GM21619 (cell line): Measurements from ENCODE around the gene ADGRD2.
A peak's percentile ranks its signal among the peaks of the same experiment; 100 is the strongest.
"Not testable (repeated sequence)": the region's sequence is repeated elsewhere in the genome, so short reads cannot be mapped to it uniquely, and the experiment has no call there.

Experiments
- ATAC-seq: cut with Tn5 transposase; IDR thresholded peaks from one replicate; pipeline ENCODE4 v1.9.1; 2021; ENCODE audit not compliant: unreplicated experiment

ADGRD2 gene, protein sequence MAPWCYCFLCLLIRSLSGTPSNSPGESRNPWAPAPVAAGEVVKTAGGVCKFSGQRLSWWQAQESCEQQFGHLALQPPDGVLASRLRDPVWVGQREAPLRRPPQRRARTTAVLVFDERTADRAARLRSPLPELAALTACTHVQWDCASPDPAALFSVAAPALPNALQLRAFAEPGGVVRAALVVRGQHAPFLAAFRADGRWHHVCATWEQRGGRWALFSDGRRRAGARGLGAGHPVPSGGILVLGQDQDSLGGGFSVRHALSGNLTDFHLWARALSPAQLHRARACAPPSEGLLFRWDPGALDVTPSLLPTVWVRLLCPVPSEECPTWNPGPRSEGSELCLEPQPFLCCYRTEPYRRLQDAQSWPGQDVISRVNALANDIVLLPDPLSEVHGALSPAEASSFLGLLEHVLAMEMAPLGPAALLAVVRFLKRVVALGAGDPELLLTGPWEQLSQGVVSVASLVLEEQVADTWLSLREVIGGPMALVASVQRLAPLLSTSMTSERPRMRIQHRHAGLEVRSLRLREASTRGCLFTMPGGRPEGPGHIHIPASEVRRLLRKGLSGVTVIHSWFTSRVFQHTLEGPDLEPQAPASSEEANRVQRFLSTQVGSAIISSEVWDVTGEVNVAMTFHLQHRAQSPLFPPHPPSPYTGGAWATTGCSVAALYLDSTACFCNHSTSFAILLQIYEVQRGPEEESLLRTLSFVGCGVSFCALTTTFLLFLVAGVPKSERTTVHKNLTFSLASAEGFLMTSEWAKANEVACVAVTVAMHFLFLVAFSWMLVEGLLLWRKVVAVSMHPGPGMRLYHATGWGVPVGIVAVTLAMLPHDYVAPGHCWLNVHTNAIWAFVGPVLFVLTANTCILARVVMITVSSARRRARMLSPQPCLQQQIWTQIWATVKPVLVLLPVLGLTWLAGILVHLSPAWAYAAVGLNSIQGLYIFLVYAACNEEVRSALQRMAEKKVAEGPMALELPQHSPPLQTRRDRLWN

GRCh38 chr9:124450241-124450924 is at the start of gene ADGRD2:
ADGRD2 (plus strand) TSS chr9:124450451; CDS start chr9:124451667, 1,216 bp downstream.
- no peak for ATAC-seq

DNA sequence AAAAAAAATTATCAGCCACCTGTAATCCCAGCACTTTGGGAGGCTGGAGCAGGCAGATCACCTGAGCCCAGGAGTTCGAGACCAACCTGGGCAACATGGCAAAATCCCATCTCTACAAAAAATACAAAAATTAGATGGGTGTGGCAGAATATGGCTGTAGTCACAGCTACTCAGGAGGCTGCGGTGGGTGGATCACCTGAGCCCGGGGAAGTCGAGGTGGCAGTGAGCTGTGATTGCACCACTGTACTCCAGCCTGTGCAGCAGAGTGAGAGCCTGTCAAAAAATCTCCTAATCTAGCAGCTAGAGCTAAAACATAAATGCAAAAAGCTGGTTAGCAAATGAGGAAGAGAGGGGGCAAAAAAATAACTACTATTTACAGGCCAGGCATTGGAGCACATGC is 47.0 kb upstream of the ADGRD2 start:
- ATAC-seq, result no peak

- ATAC-seq, result no peak
Measured at GRCh38 chr9:124409410-124409809, 40.8 kb upstream of the ADGRD2 start.

DNA sequence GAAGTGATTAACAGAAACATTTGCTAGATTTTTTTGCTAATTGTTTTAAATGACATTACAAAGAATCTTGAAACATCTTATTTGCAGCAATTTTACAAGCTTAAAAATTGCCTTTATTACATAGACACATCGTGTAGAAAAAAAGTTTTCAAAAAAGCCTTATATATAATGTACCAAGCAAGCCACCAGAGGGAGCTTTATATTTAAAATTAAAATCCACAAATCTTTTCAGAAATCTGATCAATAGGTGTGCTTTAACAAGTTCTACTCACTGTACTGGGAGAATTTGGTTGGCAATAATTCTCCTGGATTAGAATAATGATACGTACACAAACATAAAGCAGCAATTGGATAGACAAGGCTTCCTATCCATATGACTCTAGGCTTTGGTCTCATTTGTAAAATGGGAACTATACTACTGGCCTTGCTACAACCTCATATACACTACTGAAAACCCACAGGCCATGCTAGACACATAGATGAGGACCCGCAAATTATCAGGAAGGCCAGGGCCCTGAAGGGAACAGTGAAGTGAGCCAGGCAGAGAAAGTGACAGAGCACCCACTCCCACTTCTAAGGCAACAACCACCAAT is 39.8 kb upstream of the ADGRD2 start:
- no peak for ATAC-seq

- ATAC-seq, result no peak
Measured at GRCh38 chr9:124411514-124412227, 38.6 kb upstream of the ADGRD2 start.

DNA sequence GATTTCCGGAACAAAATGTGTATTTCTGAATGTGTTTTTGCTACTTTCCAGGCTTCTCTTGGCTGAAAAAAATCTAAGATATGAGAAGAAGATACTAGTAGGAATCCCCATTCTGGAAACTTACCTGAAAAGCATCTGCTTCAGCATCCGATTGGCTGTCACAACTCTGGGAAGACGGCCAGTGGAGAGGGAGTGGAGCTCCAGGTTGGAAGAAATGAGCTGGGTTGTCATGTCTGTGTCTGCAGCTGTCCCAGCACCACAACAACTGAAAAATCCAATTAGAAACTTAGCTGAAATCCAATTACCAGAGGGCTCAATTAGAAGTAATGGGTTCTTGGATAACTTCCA is 38.0 kb upstream of the ADGRD2 start:
- no peak for ATAC-seq

DNA sequence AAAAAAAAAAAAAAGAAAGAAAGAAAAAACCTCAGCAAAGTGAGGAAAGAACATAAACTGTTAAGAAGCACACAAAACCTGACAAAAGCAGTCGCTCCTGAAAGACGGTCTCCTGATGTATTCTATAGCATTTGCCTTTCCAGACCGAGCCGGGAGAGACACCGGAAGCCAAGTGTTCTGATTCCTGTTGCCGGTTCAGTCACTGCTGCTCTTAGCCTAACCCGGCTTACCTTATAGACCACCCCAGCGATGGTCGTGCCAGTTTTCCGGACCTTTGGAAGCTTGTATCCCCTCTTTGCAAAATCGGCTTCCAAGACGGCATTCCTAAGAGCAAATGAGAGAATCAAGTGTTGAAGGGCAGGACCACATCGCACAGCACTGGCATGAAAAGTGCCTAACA is 35.6 kb upstream of the ADGRD2 start:
- no peak for ATAC-seq

- peak; percentile 94 for ATAC-seq
Measured at GRCh38 chr9:124415102-124415851, 35.0 kb upstream of the ADGRD2 start, which contains the start of gene PSMB7. PSMB7 (minus strand) TSS chr9:124415442; CDS start chr9:124415425, 17 bp downstream.

DNA sequence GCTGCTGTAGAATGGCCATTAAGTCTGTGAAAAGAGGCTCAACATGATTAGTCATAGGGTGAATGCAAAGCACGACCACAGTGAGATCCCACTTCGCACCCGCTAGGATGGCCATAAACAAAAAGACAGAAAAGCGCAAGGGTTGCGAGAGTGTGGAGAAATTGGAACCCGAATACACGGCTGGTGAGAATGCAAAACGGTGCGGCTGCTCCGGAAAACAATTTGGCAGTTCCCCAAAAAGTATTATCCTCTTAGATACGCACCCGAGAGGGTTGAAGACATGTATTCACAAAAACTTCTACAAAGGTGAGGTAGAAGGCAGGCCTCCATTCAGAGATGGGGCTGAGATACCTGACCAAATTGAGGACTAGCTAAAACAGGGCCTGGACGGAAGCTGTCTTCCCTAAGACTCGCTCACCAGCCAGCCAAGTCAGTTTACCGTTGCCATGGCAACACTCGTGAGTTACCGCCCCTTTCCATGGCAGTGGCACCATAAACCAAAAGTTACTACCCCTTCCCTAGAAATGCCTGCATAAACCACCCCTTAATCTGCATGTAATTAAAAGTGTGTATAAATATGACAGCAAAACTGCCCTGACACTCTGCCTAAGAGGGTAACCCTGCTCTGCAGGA is 34.3 kb upstream of the ADGRD2 start:
- ATAC-seq, result no peak

DNA sequence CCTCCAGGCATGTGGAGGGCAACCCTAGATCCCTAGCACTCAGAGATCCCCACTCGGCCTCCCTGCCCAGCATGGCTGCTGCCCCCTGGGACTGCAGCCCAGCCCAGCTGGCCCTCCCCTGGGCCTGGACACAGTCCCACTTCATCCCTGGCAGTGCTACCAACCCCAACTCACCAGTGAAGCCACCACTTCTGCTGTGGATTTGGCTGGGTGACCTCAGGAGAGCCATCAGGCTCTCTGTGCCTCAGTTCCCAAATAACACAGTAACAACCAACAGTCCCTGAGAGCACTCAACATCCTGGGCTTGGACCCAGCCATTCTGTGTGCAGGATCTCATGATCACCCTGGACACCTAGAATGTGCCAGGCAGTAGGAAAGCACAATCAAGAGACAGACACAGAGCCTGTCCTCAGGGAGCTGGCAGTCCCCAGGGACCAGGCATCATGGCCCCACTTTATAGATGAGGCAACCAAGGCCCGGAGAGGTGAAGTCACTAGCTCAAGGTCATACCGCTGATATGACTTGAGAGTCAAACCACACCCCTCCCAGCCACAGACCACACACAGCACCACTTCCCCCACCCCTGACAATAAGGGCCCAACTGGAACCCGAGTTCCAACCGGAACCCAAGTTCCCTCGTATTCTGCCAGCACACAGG is 30.3 kb upstream of the ADGRD2 start:
- no peak for ATAC-seq

DNA sequence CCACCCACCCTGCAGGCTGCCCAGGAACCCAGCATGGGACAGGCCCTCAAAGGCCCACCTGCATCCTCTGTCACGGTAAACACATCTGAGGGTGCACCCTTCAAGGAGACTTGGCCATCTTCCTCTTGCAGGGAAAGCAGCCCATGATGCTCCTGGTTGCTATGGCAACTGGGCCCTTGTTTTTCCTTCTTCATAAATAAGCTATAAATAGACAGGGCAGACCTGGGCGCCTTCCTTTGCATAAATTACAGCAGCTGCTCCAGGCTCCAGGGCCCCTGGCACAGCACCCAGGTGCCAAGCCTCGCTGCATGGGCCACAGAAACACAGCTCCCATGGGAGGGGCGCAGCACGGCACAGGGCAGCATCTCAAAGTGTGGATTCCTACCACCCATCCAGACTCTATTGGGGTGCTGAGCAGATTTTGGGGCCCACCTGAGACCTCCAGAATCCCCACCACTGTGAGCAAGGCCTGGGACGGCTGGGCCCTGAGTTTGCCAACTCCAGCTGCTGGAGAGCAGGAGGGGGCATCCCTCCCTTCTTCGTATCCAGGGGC is 29.2 kb upstream of the ADGRD2 start:
- ATAC-seq, result no peak

DNA sequence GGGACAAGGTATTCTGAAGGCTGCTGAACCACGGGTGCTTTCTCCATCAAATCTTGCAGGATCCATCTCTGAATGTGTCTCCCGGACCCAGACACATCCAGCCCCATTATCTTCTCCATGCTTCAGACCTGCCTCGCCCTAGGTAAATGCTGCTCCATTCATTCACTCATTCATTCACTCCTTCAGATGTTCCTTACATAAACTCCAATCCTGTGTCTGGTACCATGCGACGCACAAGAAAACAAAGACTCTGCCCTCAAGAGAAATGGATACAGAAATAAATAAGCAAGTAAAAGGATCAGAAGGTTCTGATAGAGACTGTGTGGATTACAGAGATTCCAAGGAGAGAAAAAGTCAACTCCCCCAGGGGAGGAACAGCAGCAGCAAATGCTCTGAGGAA is 27.1 kb upstream of the ADGRD2 start:
- ATAC-seq, result no peak

DNA sequence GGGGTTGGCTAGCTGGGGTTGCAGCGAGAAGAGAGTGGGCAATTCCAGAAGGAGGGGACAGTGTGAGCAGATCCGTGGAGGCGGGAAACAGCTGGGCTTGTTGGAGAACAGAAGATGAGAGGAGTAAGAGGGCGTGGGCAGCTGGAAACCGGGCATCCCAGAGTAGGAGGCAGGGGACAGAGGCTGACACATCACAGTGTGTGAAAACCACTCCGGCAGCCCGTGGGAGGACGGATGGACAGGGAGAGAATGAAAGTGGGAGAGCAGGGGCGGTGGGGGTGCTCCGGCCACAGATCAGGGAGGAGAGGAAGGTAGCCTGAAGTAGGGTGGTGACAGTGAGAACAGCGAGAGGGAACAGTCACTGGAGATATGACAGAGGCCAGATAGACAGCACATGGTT is 26.7 kb upstream of the ADGRD2 start:
- ATAC-seq, result no peak

GRCh38 chr9:124425733-124426132 is 24.5 kb upstream of the ADGRD2 start:
- ATAC-seq, result not testable (repeated sequence)

DNA sequence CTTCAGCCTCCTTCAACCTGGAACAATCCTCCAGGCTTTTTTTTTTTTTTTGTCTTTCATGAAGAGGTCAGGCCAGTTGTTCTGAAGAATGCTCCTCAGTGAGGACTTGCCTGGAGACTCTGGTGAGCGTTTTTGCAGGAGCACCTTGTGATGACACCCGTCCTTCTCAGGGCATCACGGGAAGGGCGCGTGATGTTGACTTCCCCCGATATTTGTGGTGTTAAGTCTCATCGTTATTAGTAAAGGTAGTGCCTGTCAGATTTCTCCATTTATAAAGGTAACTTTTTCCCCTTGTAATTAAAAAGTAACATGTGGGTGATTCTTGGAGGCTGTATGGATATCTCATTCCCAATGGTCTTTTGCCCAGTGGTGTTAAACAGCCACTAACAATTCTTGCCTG is 23.9 kb upstream of the ADGRD2 start:
- ATAC-seq, result no peak

DNA sequence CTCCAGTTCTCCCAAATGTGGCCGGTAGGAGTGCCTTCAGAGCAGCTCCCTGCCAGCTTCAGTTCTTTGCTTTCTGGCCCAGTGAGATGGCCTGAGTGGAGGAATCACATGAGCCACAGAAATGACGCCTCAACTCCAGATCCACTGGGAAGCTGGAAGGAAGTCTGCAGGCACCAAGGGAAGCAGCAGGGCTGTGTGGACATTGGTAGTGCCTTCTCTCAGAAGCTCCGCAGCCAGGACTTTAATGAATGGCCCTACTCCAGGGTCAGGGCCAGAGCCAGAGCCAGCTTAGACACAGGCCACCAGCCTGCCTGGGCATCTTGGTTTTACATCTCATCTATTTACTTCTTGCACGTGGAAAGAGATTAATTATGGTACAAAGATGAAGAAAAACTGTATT is 23.0 kb upstream of the ADGRD2 start:
- no peak for ATAC-seq

GRCh38 chr9:124428751-124429529 is 21.3 kb upstream of the ADGRD2 start:
- no peak for ATAC-seq

DNA sequence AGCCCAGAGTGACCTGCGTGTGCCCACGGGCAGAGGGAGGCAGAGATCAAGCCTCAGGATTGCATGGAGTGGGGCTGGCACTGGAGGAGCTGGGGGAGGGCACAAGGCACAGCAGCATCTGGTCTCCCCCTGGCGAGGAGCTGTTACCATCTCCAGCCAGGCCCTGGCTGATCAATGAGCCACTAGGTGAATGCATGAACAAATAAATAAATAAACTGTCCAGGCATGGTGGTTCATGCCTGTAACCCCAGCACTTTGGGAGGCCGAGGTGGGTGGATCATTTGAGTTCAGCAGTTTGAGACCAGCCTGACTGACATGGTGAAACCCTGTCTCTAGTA is 20.8 kb upstream of the ADGRD2 start:
- no peak for ATAC-seq
